ENCODE results near the gene RUNX1.

Gene RUNX1

DNA sequence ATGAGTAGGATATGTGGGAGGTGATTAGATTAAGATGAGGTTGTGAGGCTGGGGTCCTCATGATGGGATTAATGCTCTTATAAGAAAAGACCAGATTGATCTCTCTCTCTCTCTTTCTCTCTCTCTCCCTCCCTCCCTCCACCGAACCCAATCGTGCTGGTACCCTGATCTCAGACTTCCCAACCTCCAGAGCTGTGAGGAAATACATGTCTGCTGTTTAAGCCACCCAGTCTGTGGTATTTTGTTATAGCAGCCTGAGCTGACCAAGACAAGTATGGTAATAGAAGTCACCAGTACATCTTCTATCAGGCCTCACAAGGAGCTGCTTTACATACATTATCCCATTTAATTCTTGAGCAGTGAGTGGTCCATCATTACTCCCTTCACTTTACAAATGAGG is 149.8 kb downstream of the RUNX1 start:
- H3K27ac ChIP-seq: no peak overlapping the region
- TF ChIP-seq, protein P1, sequence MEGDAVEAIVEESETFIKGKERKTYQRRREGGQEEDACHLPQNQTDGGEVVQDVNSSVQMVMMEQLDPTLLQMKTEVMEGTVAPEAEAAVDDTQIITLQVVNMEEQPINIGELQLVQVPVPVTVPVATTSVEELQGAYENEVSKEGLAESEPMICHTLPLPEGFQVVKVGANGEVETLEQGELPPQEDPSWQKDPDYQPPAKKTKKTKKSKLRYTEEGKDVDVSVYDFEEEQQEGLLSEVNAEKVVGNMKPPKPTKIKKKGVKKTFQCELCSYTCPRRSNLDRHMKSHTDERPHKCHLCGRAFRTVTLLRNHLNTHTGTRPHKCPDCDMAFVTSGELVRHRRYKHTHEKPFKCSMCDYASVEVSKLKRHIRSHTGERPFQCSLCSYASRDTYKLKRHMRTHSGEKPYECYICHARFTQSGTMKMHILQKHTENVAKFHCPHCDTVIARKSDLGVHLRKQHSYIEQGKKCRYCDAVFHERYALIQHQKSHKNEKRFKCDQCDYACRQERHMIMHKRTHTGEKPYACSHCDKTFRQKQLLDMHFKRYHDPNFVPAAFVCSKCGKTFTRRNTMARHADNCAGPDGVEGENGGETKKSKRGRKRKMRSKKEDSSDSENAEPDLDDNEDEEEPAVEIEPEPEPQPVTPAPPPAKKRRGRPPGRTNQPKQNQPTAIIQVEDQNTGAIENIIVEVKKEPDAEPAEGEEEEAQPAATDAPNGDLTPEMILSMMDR (IDR thresholded peaks at IDR 0.05): no peak
- DNase-seq (ENCODE audit: low spot score): no peak
- no peak overlapping the region for H3K4me3 ChIP-seq

DNA sequence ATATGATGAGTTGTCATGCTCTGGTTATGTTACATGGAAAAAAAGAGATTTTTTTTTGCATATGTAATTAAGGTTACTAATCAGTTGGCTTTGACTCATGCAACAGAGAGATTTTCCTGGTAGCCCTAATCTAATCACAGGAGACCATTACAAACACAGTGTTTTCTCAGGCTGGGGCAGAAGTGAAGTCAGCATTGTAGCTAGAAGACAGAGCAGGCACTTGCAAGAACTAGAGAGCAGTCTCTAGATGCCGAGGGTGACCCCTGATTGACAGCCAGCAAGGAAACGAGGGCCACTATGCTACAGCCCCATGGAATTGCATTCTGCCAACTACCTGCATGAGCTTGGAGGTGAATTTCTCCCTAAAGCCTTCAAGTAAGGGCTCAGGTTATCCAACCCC is 151.3 kb downstream of the RUNX1 start:
- Histone ChIP-seq H3K4me3 (no peak overlapping the region), H3K27ac (no peak overlapping the region)
- TF ChIP-seq, protein P1 (IDR thresholded peaks at IDR 0.05): no peak
- no peak for DNase-seq (ENCODE audit: low spot score)

DNA sequence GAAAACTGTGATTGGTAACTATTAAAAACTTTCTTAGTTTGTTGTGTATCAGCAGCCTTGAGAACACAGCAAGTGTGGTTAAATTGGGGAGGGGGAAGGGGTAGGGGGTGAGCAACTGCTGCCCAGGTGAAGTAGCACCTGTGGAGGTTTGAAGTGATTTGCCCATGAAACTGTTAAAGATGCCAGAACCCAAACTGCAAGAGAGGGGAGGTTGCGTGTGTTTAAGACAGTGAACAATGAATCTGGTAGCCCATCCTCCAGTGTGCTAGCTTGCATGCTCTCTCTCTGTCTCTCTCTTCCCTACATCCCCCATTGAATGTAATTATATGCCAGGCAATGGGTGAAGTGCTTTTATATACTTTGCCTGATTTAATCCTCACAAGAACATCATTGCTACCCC is 154.7 kb downstream of the RUNX1 start:
- TF ChIP-seq, protein P1 (IDR thresholded peaks at IDR 0.05): no peak
- H3K27ac ChIP-seq: no peak overlapping the region
- DNase-seq (ENCODE audit: low spot score): no peak
- no peak overlapping the region for H3K4me3 ChIP-seq

DNA sequence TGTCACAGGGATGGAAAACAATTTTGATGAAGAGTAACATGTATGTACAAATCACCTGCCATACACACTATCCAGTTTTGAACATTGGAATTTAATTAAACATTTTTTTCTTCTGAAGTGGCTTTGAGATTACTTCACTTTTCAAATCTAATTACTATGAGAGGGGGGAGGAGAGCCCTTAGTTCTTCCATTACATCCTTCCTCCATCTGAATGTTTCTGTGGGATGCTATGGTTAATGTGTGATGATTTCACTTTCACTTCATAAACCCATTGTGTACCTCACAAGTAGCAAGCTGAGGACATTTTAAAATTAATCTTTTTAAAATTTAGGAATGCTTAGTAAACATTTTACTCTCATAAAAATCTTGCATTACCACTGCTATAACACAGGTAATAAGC is 156.9 kb downstream of the RUNX1 start:
- H3K4me3 ChIP-seq: no peak overlapping the region

DNA sequence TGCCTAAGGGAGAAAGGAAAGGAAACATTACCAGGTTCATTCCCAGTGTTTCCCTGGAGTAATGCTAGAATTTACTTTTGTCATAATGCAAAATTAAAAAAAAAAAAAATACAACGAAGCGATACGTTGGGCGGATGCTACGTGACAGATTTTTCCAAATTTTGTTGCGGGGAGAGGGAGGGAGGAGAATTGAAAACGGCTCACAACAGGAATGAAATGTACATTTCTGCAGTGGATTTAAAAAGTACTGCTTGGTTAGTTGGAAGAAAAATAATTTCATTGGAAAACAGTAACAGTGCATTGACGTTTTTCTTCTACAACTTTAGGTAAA is 157.5 kb downstream of the RUNX1 start:
- TF ChIP-seq, protein P1 (IDR thresholded peaks at IDR 0.05): no peak
- Histone ChIP-seq H3K4me3 (peak overlapping the region; percentile 85), H3K27ac (no peak overlapping the region)

More for the DNA sequence above, 156.9 kb downstream of the RUNX1 start:
- no peak for DNase-seq (ENCODE audit: low spot score)
- no peak overlapping the region for H3K27ac ChIP-seq
- TF ChIP-seq, protein P1 (IDR thresholded peaks at IDR 0.05): no peak

DNA sequence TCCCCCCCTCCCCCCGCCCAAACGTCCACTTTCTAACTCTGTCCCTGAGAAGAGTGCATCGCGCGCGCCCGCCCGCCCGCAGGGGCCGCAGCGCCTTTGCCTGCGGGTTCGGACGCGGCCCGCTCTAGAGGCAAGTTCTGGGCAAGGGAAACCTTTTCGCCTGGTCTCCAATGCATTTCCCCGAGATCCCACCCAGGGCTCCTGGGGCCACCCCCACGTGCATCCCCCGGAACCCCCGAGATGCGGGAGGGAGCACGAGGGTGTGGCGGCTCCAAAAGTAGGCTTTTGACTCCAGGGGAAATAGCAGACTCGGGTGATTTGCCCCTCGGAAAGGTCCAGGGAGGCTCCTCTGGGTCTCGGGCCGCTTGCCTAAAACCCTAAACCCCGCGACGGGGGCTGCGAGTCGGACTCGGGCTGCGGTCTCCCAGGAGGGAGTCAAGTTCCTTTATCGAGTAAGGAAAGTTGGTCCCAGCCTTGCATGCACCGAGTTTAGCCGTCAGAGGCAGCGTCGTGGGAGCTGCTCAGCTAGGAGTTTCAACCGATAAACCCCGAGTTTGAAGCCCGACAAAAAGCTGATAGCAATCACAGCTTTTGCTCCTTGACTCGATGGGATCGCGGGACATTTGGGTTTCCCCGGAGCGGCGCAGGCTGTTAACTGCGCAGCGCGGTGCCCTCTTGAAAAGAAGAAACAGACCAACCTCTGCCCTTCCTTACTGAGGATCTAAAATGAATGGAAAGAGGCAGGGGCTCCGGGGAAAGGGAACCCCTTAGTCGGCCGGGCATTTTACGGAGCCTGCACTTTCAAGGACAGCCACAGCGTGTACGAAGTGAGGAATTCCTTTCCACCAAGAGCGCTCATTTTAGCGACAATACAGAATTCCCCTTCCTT is 158.1 kb downstream of the RUNX1 start:
- peak; percentile 75 for DNase-seq (ENCODE audit: low spot score)
- Histone ChIP-seq H3K27ac (peak overlapping the region; percentile 83 to 94), H3K4me3 (peak overlapping the region; percentile 85)
- TF ChIP-seq, protein P1 (IDR thresholded peaks at IDR 0.05): no peak

More for the DNA sequence above, 157.5 kb downstream of the RUNX1 start:
- DNase-seq (ENCODE audit: low spot score): no peak

DNA sequence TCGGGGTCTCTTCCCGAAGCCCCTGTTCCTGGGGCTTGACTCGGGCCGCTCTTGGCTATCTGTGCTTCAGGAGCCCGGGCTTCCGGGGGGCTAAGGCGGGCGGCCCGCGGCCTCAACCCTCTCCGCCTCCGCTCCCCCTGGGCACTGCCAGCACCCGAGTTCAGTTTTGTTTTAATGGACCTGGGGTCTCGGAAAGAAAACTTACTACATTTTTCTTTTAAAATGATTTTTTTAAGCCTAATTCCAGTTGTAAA is 158.7 kb downstream of the RUNX1 start:
- Histone ChIP-seq H3K4me3 (peak overlapping the region; percentile 85), H3K27ac (peak overlapping the region; percentile 83 to 94)

More for the DNA sequence above, 158.7 kb downstream of the RUNX1 start:
- no peak for DNase-seq (ENCODE audit: low spot score)
- TF ChIP-seq, protein P1 (IDR thresholded peaks at IDR 0.05): no peak
